PC-9 (cell line): Measurements from ENCODE around the gene AIFM1. TPM values are rescaled to one million over a fixed set of nuclear protein-coding genes. Genes with fewer than 3 reads are reported as not detected.

Source experiments
- BruUV-seq: library from RNA; stranded (reverse); fragments of 400-500 nt; replicated peaks from 2 replicates; lab custom pipeline; 2021; lab: Mats Ljungman, UMichigan
- CTCF ChIA-PET: fragments of 300-600 bp; sonication (Branson Sonifier 250); formaldehyde crosslinking; loops from one replicate; lab custom pipeline; 2022; ENCODE audit warnings: antibody characterized with exemption; lab: Charles Lee
- POLR2A ChIA-PET: fragments of 300-600 bp; sonication (Branson Sonifier 250); formaldehyde crosslinking; loops from one replicate; lab custom pipeline; 2022; ENCODE audit warnings: antibody characterized with exemption; ENCODE audit not compliant: unreplicated experiment; lab: Charles Lee
- DNase-seq, 2 experiments: peaks; one replicate each; pipeline versions ENCODE4 v3.0.0 to v3.0.0-alpha.2; 2015 to 2022; ENCODE audit warnings: mixed read lengths in 1 of 2
- H2AFZ ChIP-seq: fragments of 200-600 bp; sonication (generic); 2 replicates; pipeline ENCODE4 v1.8.1; 2017; ENCODE audit warnings: antibody characterized with exemption
- H3F3A ChIP-seq: fragments of 200-600 bp; sonication (generic); 2 replicates; pipeline ENCODE4 v1.8.1; 2017; ENCODE audit warnings: antibody characterized with exemption, mild to moderate bottlenecking, low read depth; ENCODE audit not compliant: insufficient read depth
- H3K27ac ChIP-seq: fragments of 200-600 bp; sonication (generic); 2 replicates; pipeline ENCODE4 v1.6.1; 2016; ENCODE audit warnings: mixed run types
- H3K27me3 ChIP-seq: fragments of 200-600 bp; sonication (generic); 2 replicates; pipeline ENCODE4 v1.6.1; 2016; ENCODE audit warnings: low read depth, mixed run types; ENCODE audit not compliant: insufficient read depth
- H3K36me3 ChIP-seq: fragments of 200-600 bp; sonication (generic); 2 replicates; pipeline ENCODE4 v1.6.1; 2016; ENCODE audit warnings: low read depth, mixed run types
- H3K4me1 ChIP-seq: fragments of 200-600 bp; sonication (generic); replicated peaks from 2 replicates; pipeline ENCODE4 v1.6.1; 2016; ENCODE audit warnings: mixed run types; ENCODE audit not compliant: insufficient read depth
- H3K4me2 ChIP-seq: fragments of 200-600 bp; sonication (generic); 2 replicates; pipeline ENCODE4 v1.6.1; 2017; ENCODE audit warnings: mixed run types
- H3K4me3 ChIP-seq: fragments of 200-600 bp; sonication (generic); 2 replicates; pipeline ENCODE4 v1.6.1; 2016; ENCODE audit warnings: mixed run types
- H3K79me2 ChIP-seq: fragments of 200-600 bp; sonication (generic); 2 replicates; pipeline ENCODE4 v1.6.1; 2017; ENCODE audit warnings: low read depth, mixed run types
- H3K9me2 ChIP-seq: fragments of 200-600 bp; sonication (generic); 2 replicates; pipeline ENCODE4 v1.8.1; 2017; ENCODE audit warnings: mild to moderate bottlenecking; ENCODE audit not compliant: insufficient read depth
- H3K9me3 ChIP-seq: fragments of 200-600 bp; sonication (generic); 2 replicates; pipeline ENCODE4 v1.8.1; 2016; ENCODE audit warnings: low read depth; ENCODE audit not compliant: insufficient read depth
- H4K20me1 ChIP-seq: fragments of 200-600 bp; sonication (generic); 2 replicates; pipeline ENCODE4 v1.8.1; 2017; ENCODE audit not compliant: insufficient read depth
- EZH2 ChIP-seq: fragments of 200-600 bp; sonication (generic); IDR thresholded peaks from 2 replicates; pipeline ENCODE4 v1.8.0; 2017; ENCODE audit warnings: antibody characterized with exemption, low read depth
- intact Hi-C: fragments of 100-400 bp; cut with micrococcal nuclease; formaldehyde crosslinking; loops from one replicate; pipeline ENCODE4 v1.10.0; 2022; ENCODE audit not compliant: unreplicated experiment
- total RNA-seq: library from RNA; stranded (reverse); gene quantifications from 2 replicates; pipeline ENCODE4 v1.2.3, GENCODE V29; 2021
- TF ChIP-seq, protein P1 (sequence below): fragments of 200-600 bp; sonication (generic); conservative IDR thresholded peaks from 2 replicates; pipeline ENCODE4 v1.6.1; 2017; ENCODE audit warnings: mixed run types, antibody characterized with exemption, mild to moderate bottlenecking, moderate library complexity

AIFM1 gene
- total RNA-seq, 1 experiment from 2014 or later: 83.3 TPM

DNA sequence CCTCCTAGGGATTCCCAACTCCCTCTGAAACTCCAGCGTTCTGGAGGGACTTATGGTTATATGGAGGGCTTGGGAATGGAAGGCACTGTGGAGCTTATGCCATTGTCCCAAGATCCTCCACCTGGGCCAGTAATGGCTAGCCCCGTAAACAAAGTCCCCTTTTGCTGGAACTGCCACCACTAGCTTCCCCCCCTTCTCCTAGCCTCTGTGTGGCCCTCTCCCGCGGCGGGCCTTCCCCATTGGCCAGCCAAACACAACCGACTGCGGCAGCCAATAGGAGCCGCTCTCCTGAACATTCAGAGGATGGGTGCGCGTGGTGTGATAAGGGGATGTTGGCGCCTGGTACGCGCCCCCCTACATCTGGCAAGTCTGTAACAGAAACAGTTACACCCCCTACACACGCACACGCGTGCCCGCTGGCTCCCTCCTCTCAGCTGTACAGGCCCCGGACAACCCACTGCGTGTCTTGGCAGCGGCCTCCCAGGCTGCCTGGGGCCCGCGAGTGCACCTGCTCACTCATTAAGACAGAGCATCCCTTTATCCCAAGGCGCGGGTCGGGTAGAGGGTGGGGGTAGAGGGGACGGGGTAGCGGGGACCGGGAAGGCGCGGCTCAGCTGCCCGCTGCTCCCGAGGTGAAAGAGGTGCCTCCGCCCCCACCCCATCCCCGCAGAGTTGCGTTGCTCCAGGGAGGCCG lies 5.3 kb upstream of the AIFM1 start:
- Histone ChIP-seq H3K79me2 (no peaks in the 10 kb centered on the region), H3K9me2 (no peaks in the 10 kb centered on the region), H2AFZ (no peak overlapping the region), H3K4me2 (no peak overlapping the region), H3K4me1 (peaks cover 40% of the 10 kb centered on the region), H3K36me3 (no peaks in the 10 kb centered on the region), H3K4me3 (no peak overlapping the region), H3K27ac (no peak overlapping the region), H3K27me3 (no peaks in the 10 kb centered on the region), H3K9me3 (no peaks in the 10 kb centered on the region), H4K20me1 (no peaks in the 10 kb centered on the region), H3F3A (peaks cover 24% of the 10 kb centered on the region)
- no TSS peak for BruUV-seq
- POLR2A ChIA-PET: no interaction called here
- intact Hi-C loops: no loop called here
- CTCF ChIA-PET: interaction anchor here (0.6 kb wide), 1 partner anchor 570 kb away, joined by 3 read pairs; no protein-coding TSS in a partner anchor
- DNase-seq: no peak
- TF ChIP-seq, protein P1, sequence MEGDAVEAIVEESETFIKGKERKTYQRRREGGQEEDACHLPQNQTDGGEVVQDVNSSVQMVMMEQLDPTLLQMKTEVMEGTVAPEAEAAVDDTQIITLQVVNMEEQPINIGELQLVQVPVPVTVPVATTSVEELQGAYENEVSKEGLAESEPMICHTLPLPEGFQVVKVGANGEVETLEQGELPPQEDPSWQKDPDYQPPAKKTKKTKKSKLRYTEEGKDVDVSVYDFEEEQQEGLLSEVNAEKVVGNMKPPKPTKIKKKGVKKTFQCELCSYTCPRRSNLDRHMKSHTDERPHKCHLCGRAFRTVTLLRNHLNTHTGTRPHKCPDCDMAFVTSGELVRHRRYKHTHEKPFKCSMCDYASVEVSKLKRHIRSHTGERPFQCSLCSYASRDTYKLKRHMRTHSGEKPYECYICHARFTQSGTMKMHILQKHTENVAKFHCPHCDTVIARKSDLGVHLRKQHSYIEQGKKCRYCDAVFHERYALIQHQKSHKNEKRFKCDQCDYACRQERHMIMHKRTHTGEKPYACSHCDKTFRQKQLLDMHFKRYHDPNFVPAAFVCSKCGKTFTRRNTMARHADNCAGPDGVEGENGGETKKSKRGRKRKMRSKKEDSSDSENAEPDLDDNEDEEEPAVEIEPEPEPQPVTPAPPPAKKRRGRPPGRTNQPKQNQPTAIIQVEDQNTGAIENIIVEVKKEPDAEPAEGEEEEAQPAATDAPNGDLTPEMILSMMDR: no peak
- TF ChIP-seq EZH2: no peak

DNA sequence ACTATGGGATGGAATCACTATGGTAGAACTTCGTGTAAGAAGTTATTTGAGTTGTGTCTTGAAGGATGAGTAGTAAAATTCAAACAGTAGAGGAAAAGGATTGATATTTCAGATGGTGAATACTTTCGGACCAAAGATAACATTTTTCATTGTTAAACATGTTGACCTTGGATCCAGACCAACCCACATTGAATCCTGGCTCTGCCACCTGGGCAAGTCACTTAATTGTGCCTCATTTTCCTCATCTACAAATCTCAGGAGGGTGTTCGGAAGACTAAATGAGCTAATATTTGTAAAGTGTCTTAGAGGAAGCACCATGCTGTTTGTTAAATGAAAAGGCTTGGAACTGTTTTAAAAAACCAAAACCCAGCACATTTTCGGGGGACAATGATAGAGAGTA lies 1.4 kb upstream of the AIFM1 start:
- peaks cover 5% of the 10 kb centered on the region; the same call in 1 of the 2 replicates for H3F3A ChIP-seq
- BruUV-seq: no TSS peak
- TF ChIP-seq, protein P1: no peak
- no peak for TF ChIP-seq EZH2
- H3K4me2 ChIP-seq: peak overlapping the region; percentile 94
- CTCF ChIA-PET: no interaction called here
- H4K20me1 ChIP-seq: no peaks in the 10 kb centered on the region; the same call in 1 of the 2 replicates
- H3K27ac ChIP-seq: no peak overlapping the region; the same call in 1 of the 2 replicates
- H3K79me2 ChIP-seq: peaks cover 28% of the 10 kb centered on the region
- H2AFZ ChIP-seq: peak overlapping the region; percentile 95; the same call in 1 of the 2 replicates
- 0 out of 2 replicates have a peak, but pooled peaks cover 8% of the 10 kb centered on the region for H3K36me3 ChIP-seq
- H3K4me1 ChIP-seq: peaks cover 20% of the 10 kb centered on the region
- H3K4me3 ChIP-seq: peak overlapping the region; percentile 79
- intact Hi-C loops: loop anchor here (5.0 kb wide), 1 partner anchor 55 kb away; the partner anchor contains the start of gene ELF4
- DNase-seq: no peak
- no peaks in the 10 kb centered on the region for H3K27me3 ChIP-seq
- POLR2A ChIA-PET: no interaction called here
- H3K9me3 ChIP-seq: no peaks in the 10 kb centered on the region
- H3K9me2 ChIP-seq: no peaks in the 10 kb centered on the region

DNA sequence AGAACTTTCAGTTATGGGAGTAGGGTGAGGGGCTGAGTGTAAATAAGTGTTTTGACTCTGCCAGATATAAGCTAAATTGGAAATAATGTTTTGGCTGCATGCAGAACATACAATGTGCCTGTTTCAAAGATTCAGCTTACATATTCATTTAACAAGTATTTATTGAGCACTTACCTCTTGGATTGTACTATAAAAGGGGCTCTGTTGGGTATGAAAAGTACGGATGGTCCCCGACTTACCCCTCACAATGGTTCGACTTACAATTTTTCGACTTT lies 799 bp upstream of the AIFM1 start:
- H3K4me3 ChIP-seq: peak overlapping the region; percentile 79
- POLR2A ChIA-PET: no interaction called here
- H3K79me2 ChIP-seq: peaks cover 34% of the 10 kb centered on the region
- no peaks in the 10 kb centered on the region for H3K9me2 ChIP-seq
- no TSS peak for BruUV-seq
- no peaks in the 10 kb centered on the region for H3K9me3 ChIP-seq
- H3K27ac ChIP-seq: peak overlapping the region; percentile 84
- DNase-seq: no peak
- TF ChIP-seq EZH2: no peak
- TF ChIP-seq, protein P1: no peak
- H4K20me1 ChIP-seq: no peaks in the 10 kb centered on the region; the same call in 1 of the 2 replicates
- peaks cover 19% of the 10 kb centered on the region for H3K4me1 ChIP-seq
- peak overlapping the region; percentile 94 for H3K4me2 ChIP-seq
- peak overlapping the region; percentile 95 for H2AFZ ChIP-seq
- 0 out of 2 replicates have a peak, but pooled peaks cover 8% of the 10 kb centered on the region for H3K36me3 ChIP-seq
- CTCF ChIA-PET: no interaction called here
- H3K27me3 ChIP-seq: no peaks in the 10 kb centered on the region
- intact Hi-C loops: loop anchor here (5.0 kb wide), 1 partner anchor 54 kb away; the partner anchor contains the start of gene ELF4
- peaks cover 5% of the 10 kb centered on the region; the same call in 1 of the 2 replicates for H3F3A ChIP-seq
